Dermis blood vessel endothelial cell (primary cell): ENCODE data around the gene DGCR2. TPM values are rescaled to one million over a fixed set of nuclear protein-coding genes. Genes with fewer than 3 reads are reported as not detected.
"Not testable (repeated sequence)": the region's sequence is repeated elsewhere in the genome, so short reads cannot be mapped to it uniquely, and the experiment has no call there.

ENCODE experiments used
- DNase-seq: peaks from one replicate; pipeline ENCODE4 v3.0.0; 2010
- total RNA-seq: library from RNA; depleted of rRNA; stranded (reverse); fragments of >200 nt; gene quantifications from 2 replicates; pipeline ENCODE4 v1.2.3, GENCODE V29; 2014

Gene DGCR2
- total RNA-seq, 1 donor from 2014 or later = 56.2 TPM

- DNase-seq = not testable (repeated sequence)
These were observed 97.2 kb downstream of the DGCR2 start for GRCh38 chr22:19024956-19025489.

DNA sequence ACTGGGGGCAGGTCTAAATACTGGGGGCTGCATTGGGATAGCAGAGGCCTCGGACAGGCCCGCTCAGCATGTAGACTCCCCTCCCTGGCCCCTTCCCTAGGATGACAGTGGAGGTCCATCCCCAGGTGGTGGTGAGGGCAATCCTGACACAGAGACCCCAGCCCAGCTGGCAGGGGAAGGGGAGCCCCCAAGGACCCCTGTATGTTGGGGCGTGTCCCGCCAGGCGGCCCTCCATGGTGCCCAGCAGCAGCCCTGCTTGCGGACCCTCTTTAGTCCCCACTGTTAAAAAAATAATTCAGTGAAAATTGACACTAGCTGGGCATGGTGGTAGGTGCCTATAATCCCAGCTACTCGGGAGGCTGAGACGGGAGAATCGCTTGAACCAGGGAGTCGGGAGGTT lies 98.3 kb downstream of the DGCR2 start:
- not testable (repeated sequence) for DNase-seq

GRCh38 chr22:19022755-19023154 lies 99.5 kb downstream of the DGCR2 start:
- DNase-seq = no peak

- no peak for DNase-seq
These were observed 102.6 kb downstream of the DGCR2 start for GRCh38 chr22:19019679-19020032.

GRCh38 chr22:19019029-19019678 lies 103.1 kb downstream of the DGCR2 start:
- no peak for DNase-seq

GRCh38 chr22:19018256-19018655 lies 104.0 kb downstream of the DGCR2 start:
- DNase-seq = no peak

DNA sequence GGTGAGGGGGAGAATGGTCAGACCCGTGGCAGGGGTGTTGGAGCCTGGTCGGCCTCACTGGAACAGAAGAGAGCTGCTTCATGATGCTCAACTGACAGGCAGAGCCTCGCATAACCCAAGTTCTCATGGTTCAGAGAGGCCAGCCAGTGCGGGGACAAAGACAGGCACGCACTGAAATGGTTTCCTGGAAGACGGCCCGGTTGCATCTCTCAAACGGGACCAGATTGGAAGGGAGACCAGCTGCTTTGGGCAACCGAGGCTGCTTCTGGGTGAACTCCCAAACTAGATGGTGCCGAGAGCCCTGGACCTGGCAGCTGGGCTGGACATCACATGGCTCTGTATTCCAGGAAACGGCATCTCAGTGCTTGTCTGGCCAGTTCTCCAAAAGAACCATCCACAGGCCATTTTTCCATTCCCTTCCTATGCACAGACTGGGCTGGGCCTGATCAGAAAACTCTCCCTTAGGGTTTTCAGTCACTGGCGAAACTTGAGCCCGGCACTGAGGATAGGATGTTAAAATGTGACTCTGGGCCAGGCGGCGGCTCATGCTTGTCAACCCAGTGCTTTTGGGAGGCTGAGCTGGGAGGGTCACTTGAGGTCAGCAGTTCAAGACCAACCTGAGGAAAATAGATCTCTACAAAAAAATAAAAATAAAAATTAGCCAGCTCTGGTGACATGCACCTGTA lies 106.0 kb downstream of the DGCR2 start:
- no peak for DNase-seq

- no peak for DNase-seq
These were observed 107.3 kb downstream of the DGCR2 start for GRCh38 chr22:19014886-19015285.

- DNase-seq = not testable (repeated sequence)
These were observed 108.2 kb downstream of the DGCR2 start for GRCh38 chr22:19013881-19014598.

GRCh38 chr22:19013411-19013810 lies 108.8 kb downstream of the DGCR2 start:
- not testable (repeated sequence) for DNase-seq

DNA sequence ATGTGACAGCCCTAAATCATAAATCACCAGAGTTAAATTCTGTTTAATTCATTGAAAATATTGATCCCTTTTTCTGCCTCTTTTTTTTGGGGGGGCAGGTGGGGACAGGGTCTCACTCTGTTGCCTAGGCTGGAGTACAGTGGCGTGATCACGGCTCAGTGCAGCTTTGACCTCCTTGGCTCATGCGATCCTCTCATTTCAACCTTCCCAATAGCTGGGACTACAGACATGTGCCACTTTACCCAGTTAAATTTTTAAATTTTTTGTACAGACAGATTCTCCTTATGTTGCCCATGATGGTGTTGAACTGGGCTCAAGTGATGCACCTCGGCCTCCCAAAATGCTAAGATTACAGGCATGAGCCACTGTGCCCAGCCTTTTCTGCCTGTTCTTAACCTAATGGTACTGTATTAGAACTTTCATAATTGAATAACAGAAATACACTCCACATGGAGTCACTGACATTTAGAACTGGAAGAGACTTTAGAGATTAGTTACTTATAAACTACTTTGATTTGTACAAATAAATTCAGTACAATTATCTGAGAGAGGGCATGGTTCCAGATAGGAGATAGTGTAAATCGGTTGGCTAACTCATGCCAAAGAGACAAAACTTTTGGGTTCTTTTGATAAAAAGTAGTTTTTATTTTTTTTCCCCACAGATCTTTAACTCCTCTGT lies 109.8 kb downstream of the DGCR2 start:
- DNase-seq = no peak

DNA sequence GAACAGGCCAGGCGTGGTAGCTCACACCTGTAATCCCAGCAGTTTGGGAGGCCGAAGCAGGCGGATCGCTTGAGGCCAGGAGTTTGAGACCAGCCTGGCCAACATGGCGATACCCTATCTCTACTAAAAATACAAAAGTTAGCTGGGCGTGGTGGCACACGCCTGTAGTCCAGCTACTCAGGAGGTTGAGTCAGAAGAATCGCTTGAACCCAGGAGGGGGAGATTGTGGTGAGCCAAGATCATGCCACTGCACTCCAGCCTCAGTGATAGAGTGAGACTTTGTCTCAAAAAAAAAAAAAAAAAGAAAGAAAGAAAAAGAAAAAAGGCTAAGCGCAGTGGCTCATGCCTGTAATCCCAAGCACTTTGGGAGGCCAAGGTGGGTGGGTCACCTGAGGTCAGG lies 110.6 kb downstream of the DGCR2 start:
- not testable (repeated sequence) for DNase-seq

DNA sequence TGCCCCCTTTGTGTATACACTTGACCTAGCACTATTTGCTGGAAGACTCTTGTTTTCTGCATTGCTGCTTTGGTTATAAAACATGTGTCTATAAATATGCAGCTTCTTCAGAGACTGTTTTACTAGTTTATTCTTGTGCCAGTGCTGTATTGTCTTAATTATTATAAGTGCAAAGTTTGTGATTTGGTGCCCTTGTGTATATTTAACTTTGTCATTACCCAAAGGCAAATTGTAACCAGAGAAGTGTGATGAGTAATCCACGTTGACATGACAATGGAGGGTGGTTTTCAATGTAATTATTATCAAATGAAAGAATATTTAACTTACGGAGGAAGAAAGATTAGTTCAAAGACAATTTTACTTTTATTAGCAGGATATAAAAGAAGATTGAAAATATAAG lies 111.1 kb downstream of the DGCR2 start:
- DNase-seq = no peak

DNA sequence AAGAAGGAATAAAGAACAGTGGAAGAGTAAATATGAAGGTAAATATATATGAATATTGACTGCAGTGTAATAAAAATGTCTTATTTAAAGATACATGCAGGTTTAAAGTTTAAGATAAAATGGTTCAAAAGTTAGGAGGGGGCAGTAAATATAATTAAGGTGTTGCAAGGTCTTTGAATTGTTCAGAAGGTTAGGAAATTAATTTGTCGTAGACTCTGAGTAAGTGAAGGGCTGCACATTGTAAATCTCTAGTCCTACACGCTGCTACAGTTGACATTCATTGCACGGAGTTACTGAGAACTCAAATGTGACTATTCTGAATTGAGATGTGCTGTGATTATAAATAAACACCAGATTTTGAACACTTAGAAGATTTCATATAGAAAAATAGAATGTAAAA lies 116.3 kb downstream of the DGCR2 start:
- no peak for DNase-seq

DNA sequence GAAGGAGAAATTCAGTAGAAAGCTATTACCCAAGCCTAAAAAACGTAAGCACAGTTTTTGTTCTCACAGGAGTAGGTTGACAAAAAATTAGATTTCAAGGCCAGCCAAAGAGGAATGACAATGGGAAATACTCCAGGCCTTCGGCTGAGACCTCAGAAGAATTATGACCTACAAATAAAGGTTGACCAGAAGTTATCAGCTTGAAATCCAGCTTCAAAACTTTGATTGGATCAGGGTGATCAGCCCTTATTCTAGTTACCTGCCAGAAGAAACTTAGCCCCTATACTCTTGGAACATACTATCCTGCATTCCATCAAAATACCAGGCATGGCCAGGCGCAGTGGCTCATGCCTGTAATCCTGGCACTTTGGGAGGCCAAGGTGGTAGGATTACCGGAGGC lies 117.7 kb downstream of the DGCR2 start:
- no peak for DNase-seq

GRCh38 chr22:19003508-19003907 lies 118.7 kb downstream of the DGCR2 start:
- DNase-seq = no peak

GRCh38 chr22:19002684-19003038 lies 119.6 kb downstream of the DGCR2 start:
- DNase-seq = no peak

DNA sequence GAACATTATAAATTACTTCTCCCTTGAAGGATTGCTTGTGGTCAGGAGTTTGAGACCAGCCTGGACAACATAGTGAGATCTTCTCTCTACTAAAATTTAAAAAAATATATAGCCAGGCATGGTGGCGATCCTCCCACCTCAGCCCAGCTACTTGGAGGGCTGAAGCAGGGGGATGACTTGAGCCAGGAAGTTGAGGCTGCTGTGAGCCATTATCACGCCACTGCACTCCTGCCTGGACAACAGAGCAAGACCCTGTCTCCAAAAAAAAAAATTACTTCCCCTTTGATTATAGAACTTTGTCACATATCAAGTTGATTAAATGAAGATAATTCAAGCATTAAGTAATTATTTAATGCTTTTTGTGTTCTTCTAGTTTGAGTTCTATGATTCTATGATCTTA lies 121.0 kb downstream of the DGCR2 start:
- no peak for DNase-seq

- DNase-seq = not testable (repeated sequence)
These were observed 122.1 kb downstream of the DGCR2 start for GRCh38 chr22:19000106-19000505.

DNA sequence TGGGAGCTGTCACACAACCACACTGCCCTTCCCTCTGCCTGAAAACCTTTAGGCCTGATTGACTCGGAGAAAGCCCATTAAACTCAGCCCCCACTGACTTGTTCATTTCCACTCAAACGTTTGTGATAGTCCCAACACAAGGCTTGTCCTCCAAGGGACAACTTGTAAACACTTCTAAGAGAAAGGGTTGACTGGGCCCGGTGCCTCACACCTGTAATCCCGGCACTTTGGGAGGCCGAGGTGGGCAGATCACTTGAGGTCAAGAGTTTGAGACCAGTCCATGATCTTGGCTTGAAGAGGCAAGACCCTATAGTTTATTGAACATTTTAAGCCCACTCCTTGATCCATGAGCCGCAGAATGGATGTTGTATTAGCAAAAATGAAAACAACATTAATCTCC lies 122.8 kb downstream of the DGCR2 start:
- DNase-seq = no peak

DNA sequence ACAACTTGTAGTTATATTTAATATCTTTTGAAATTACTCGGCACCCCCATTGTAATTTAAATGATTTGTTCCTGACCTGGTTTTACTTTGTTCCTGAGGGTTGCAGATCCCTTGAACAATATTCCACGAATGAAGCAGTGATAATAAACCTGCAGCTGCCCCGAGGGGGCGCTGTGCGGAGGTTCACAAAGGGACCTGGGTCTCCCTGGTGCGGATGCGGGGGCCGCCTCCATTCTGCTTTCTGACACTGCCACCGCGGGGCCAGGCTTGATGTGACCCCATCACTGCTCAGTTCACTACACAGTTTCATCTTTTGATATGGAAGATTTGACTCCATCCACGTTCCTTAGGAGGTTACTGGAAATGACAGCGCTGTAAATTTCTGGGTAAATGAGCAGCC lies 123.2 kb downstream of the DGCR2 start:
- peak; percentile 9 for DNase-seq

- no peak for DNase-seq
These were observed 124.3 kb downstream of the DGCR2 start for GRCh38 chr22:18997925-18998315.

DNA sequence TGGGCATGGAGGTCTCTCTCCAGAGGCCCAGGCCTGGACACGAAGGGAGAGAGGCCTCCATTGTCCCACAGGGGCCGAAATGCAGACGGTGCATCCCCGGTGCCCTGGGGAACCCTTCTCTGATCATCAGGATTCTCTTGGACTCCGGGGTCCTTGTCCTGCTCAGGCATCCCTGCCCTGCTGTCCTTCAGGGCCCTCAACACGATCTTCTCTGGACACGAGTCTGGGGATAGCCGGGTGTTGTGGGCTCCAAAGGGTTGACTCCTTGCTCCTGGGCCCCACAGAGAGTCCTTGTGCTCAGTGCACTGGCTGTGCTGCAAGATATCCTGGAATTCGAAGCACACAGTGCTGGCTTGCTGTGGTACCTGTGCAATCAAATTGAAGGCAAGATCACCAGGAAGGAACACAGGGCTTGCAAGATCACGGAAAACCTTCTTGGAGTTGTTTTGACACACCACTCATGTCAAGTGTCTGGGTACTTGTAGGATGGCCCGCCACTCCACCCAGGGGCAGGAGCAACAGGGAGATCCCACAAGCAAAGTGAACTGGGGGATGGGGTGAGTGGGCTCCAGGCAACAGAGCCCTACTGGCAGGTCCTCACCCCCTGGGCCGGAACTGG lies 124.8 kb downstream of the DGCR2 start:
- DNase-seq = no peak
